Suprapubic skin (tissue), 4 donors: Measurements from ENCODE around the gene ZSWIM4. TPM values are rescaled to one million over a fixed set of nuclear protein-coding genes. Genes with fewer than 3 reads are reported as not detected.

Source experiments
- DNase-seq, 2 donors: peaks; one replicate each; pipeline ENCODE4 v3.0.0-alpha.2; 2019; ENCODE audit warnings: low spot score in 2 of 2
- H3K27ac ChIP-seq: fragments of 200-600 bp; sonication (generic); one replicate; pipeline ENCODE4 v1.5.1; 2019
- H3K27me3 ChIP-seq: fragments of 200-600 bp; sonication (generic); one replicate; pipeline ENCODE4 v1.5.1; 2019
- H3K36me3 ChIP-seq: fragments of 200-600 bp; sonication (generic); one replicate; pipeline ENCODE4 v1.5.1; 2019
- H3K4me1 ChIP-seq: fragments of 200-600 bp; sonication (generic); one replicate; pipeline ENCODE4 v1.5.1; 2019
- H3K4me3 ChIP-seq: fragments of 200-600 bp; sonication (generic); one replicate; pipeline ENCODE4 v1.5.1; 2019; ENCODE audit warnings: mild to moderate bottlenecking
- H3K9me3 ChIP-seq: fragments of 200-600 bp; sonication (generic); one replicate; pipeline ENCODE4 v1.5.1; 2019
- CTCF ChIP-seq, 2 donors: fragments of 200-600 bp in 1 of 2; fragments of 450-650 bp in 1 of 2; sonication (generic) in 1 of 2; IDR thresholded peaks; one replicate each; pipeline ENCODE4 v1.5.1; 2016 to 2019; ENCODE audit warnings: antibody characterized with exemption in 2 of 2, mild to moderate bottlenecking in 1 of 2, moderate library complexity in 1 of 2
- EP300 ChIP-seq: sonication (generic); formaldehyde crosslinking; IDR thresholded peaks from one replicate; pipeline ENCODE4 v1.6.1; 2017; ENCODE audit warnings: antibody characterized with exemption
- POLR2A ChIP-seq, 2 donors: fragments of 450-650 bp; IDR thresholded peaks; one replicate each; pipeline ENCODE4 v1.6.1; 2017; ENCODE audit warnings: antibody characterized with exemption in 2 of 2, mild to moderate bottlenecking in 2 of 2, moderate library complexity in 2 of 2
- POLR2AphosphoS5 ChIP-seq, 3 donors: sonication (generic); formaldehyde crosslinking; IDR thresholded peaks; one replicate each; pipeline ENCODE4 v1.6.1; 2017; ENCODE audit warnings: antibody characterized with exemption in 3 of 3
- WGBS: methylation state at CpG from one replicate; pipeline ENCODE4 v1.1.5; 2018; 5-methylcytosine and 5-hydroxymethylcytosine counted together
- total RNA-seq, 4 donors: library from RNA; depleted of rRNA; stranded (reverse); fragments of >200 nt; gene quantifications; one replicate each; pipeline ENCODE4 v1.1.0, GENCODE V29; 2016

ZSWIM4 gene
- total RNA-seq, 4 donors from 2014 or later = 11.4 to 19.5 (median 16.3) TPM

- H3K9me3 ChIP-seq = no peaks in the 10 kb centered on the region
- no peak for TF ChIP-seq POLR2AphosphoS5 (IDR thresholded peaks at IDR 0.05)
- TF ChIP-seq CTCF (IDR thresholded peaks at IDR 0.05) = no peak
- TF ChIP-seq EP300 = no peak
- no peak for TF ChIP-seq POLR2A (IDR thresholded peaks at IDR 0.05)
Measured at GRCh38 chr19:13868663-13869062, 73.4 kb downstream of the ZSWIM4 start.

GRCh38 chr19:13869281-13869680 is 74.0 kb downstream of the ZSWIM4 start:
- H3K4me1 ChIP-seq = peaks cover 38% of the 10 kb centered on the region
- 80% methylated on average over 11 of the region's 13 CpGs for WGBS
- DNase-seq = no peak
- H3K4me3 ChIP-seq = no peak overlapping the region
- H3K36me3 ChIP-seq = no peaks in the 10 kb centered on the region
- TF ChIP-seq CTCF (IDR thresholded peaks at IDR 0.05) = no peak
- no peak for TF ChIP-seq EP300
- no peak for TF ChIP-seq POLR2A (IDR thresholded peaks at IDR 0.05)
- no peak for TF ChIP-seq POLR2AphosphoS5 (IDR thresholded peaks at IDR 0.05)
- H3K9me3 ChIP-seq = no peaks in the 10 kb centered on the region
- H3K27ac ChIP-seq = no peak overlapping the region
- H3K27me3 ChIP-seq = no peaks in the 10 kb centered on the region

More at GRCh38 chr19:13868663-13869062, 73.4 kb downstream of the ZSWIM4 start:
- no peak overlapping the region for H3K27ac ChIP-seq
- no peak overlapping the region for H3K4me3 ChIP-seq
- no peak for DNase-seq
- peaks cover 34% of the 10 kb centered on the region for H3K4me1 ChIP-seq
- no peaks in the 10 kb centered on the region for H3K27me3 ChIP-seq
- WGBS = 96% methylated on average over 4 of the region's 4 CpGs
- H3K36me3 ChIP-seq = no peaks in the 10 kb centered on the region

- Histone ChIP-seq H3K27ac (no peak overlapping the region), H3K36me3 (no peaks in the 10 kb centered on the region), H3K27me3 (no peaks in the 10 kb centered on the region), H3K4me1 (peaks cover 24% of the 10 kb centered on the region), H3K4me3 (no peak overlapping the region), H3K9me3 (no peaks in the 10 kb centered on the region)
- TF ChIP-seq POLR2A (IDR thresholded peaks at IDR 0.05) (no peak), POLR2AphosphoS5 (IDR thresholded peaks at IDR 0.05) (no peak), CTCF (IDR thresholded peaks at IDR 0.05) (no peak)
- 91% methylated on average over 4 of the region's 4 CpGs for WGBS
- no peak for DNase-seq
Measured at GRCh38 chr19:13870873-13871272, 75.6 kb downstream of the ZSWIM4 start.

GRCh38 chr19:13872339-13872694 is 77.1 kb downstream of the ZSWIM4 start:
- Histone ChIP-seq H3K27ac (no peak overlapping the region), H3K36me3 (no peaks in the 10 kb centered on the region), H3K9me3 (no peaks in the 10 kb centered on the region), H3K4me3 (peak overlapping the region; percentile 54), H3K27me3 (no peaks in the 10 kb centered on the region), H3K4me1 (peaks cover 17% of the 10 kb centered on the region)
- TF ChIP-seq POLR2A (IDR thresholded peaks at IDR 0.05) = no peak
- no peak for TF ChIP-seq EP300
- no peak for TF ChIP-seq POLR2AphosphoS5 (IDR thresholded peaks at IDR 0.05)
- TF ChIP-seq CTCF (IDR thresholded peaks at IDR 0.05) = no peak
- WGBS = 26% methylated on average over 5 of the region's 5 CpGs
- no peak for DNase-seq

GRCh38 chr19:13872695-13873389 is 77.6 kb downstream of the ZSWIM4 start:
- Histone ChIP-seq H3K36me3 (no peaks in the 10 kb centered on the region), H3K27me3 (no peaks in the 10 kb centered on the region), H3K27ac (no peak overlapping the region), H3K4me3 (peak overlapping the region; percentile 54), H3K4me1 (peaks cover 17% of the 10 kb centered on the region), H3K9me3 (no peaks in the 10 kb centered on the region)
- WGBS = 3% methylated on average over 28 of the region's 45 CpGs
- peak in 1 of 2 donors; percentile 7 for TF ChIP-seq CTCF (IDR thresholded peaks at IDR 0.05)
- no peak for TF ChIP-seq POLR2A (IDR thresholded peaks at IDR 0.05)
- no peak for TF ChIP-seq POLR2AphosphoS5 (IDR thresholded peaks at IDR 0.05)
- DNase-seq = no peak
